Measurements from ENCODE around the gene NCK1.

Gene NCK1

GRCh38 chr3:136931606-136932005 is 69.6 kb downstream of the NCK1 start:
- H3K27ac ChIP-seq (ENCODE audit: low read depth, low read length): no peak overlapping the region

GRCh38 chr3:136932523-136932922 is 70.5 kb downstream of the NCK1 start:
- no peak overlapping the region for H3K9ac ChIP-seq (ENCODE audit: low read depth, low read length)
- H3K27ac ChIP-seq (ENCODE audit: low read depth, low read length): no peak overlapping the region
- H3K4me3 ChIP-seq (ENCODE audit: low read depth, low read length): no peak overlapping the region
- H3K4me1 ChIP-seq (ENCODE audit: control insufficient read depth, insufficient read depth, low read length): no peaks in the 10 kb centered on the region
- no peaks in the 10 kb centered on the region for H3K9me3 ChIP-seq (ENCODE audit: control insufficient read depth, insufficient read depth, low read length)
- H3K36me3 ChIP-seq (ENCODE audit: control insufficient read depth, insufficient read depth, low read length): peaks cover 18% of the 10 kb centered on the region
- no peaks in the 10 kb centered on the region for H3K27me3 ChIP-seq (ENCODE audit: control insufficient read depth, insufficient read depth, low read length)

More at GRCh38 chr3:136931606-136932005, 69.6 kb downstream of the NCK1 start:
- Histone ChIP-seq H3K4me3 (ENCODE audit: low read depth, low read length) (no peak overlapping the region), H3K4me1 (ENCODE audit: control insufficient read depth, insufficient read depth, low read length) (no peaks in the 10 kb centered on the region), H3K9me3 (ENCODE audit: control insufficient read depth, insufficient read depth, low read length) (no peaks in the 10 kb centered on the region), H3K27me3 (ENCODE audit: control insufficient read depth, insufficient read depth, low read length) (no peaks in the 10 kb centered on the region), H3K9ac (ENCODE audit: low read depth, low read length) (no peak overlapping the region), H3K36me3 (ENCODE audit: control insufficient read depth, insufficient read depth, low read length) (peaks cover 18% of the 10 kb centered on the region)

- Histone ChIP-seq H3K4me1 (ENCODE audit: control insufficient read depth, insufficient read depth, low read length) (no peaks in the 10 kb centered on the region), H3K27me3 (ENCODE audit: control insufficient read depth, insufficient read depth, low read length) (no peaks in the 10 kb centered on the region), H3K9me3 (ENCODE audit: control insufficient read depth, insufficient read depth, low read length) (no peaks in the 10 kb centered on the region), H3K36me3 (ENCODE audit: control insufficient read depth, insufficient read depth, low read length) (peaks cover 14% of the 10 kb centered on the region), H3K27ac (ENCODE audit: low read depth, low read length) (no peak overlapping the region), H3K4me3 (ENCODE audit: low read depth, low read length) (no peak overlapping the region), H3K9ac (ENCODE audit: low read depth, low read length) (no peak overlapping the region)
Measured at GRCh38 chr3:136932978-136933772, 71.2 kb downstream of the NCK1 start.

DNA sequence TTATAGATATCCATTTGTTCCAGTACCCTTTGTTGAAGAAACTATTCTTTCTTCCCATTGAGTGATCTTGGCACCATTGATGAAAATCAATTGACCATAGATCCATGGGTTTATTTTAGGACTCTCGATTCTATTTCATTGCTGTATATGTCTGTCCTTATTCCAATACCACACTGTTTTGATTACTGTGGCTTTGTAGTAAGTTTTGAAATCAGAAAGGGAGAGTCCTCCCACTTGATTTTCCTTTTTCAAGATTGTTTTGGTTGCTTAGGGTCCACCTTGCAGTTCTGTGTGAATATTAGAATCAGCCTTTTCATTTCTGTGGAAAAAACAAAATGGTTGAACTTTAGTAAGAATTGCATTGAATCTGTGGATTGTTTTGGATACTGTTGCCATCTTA is 75.2 kb downstream of the NCK1 start:
- peaks cover 4% of the 10 kb centered on the region; the same call in 1 of the 2 replicates for H3K36me3 ChIP-seq (ENCODE audit: control insufficient read depth, insufficient read depth, low read length)
- H3K9me3 ChIP-seq (ENCODE audit: control insufficient read depth, insufficient read depth, low read length): no peaks in the 10 kb centered on the region
- H3K9ac ChIP-seq (ENCODE audit: low read depth, low read length): no peak overlapping the region
- peaks cover 9% of the 10 kb centered on the region for H3K4me1 ChIP-seq (ENCODE audit: control insufficient read depth, insufficient read depth, low read length)
- H3K27ac ChIP-seq (ENCODE audit: low read depth, low read length): no peak overlapping the region
- H3K4me3 ChIP-seq (ENCODE audit: low read depth, low read length): no peak overlapping the region
- H3K27me3 ChIP-seq (ENCODE audit: control insufficient read depth, insufficient read depth, low read length): no peaks in the 10 kb centered on the region

- no peak overlapping the region for H3K4me3 ChIP-seq (ENCODE audit: low read depth, low read length)
- no peaks in the 10 kb centered on the region for H3K27me3 ChIP-seq (ENCODE audit: control insufficient read depth, insufficient read depth, low read length)
- no peak overlapping the region for H3K27ac ChIP-seq (ENCODE audit: low read depth, low read length)
- H3K4me1 ChIP-seq (ENCODE audit: control insufficient read depth, insufficient read depth, low read length): peaks cover 16% of the 10 kb centered on the region
- peaks cover 4% of the 10 kb centered on the region; the same call in 1 of the 2 replicates for H3K36me3 ChIP-seq (ENCODE audit: control insufficient read depth, insufficient read depth, low read length)
- H3K9me3 ChIP-seq (ENCODE audit: control insufficient read depth, insufficient read depth, low read length): no peaks in the 10 kb centered on the region
- H3K9ac ChIP-seq (ENCODE audit: low read depth, low read length): no peak overlapping the region
Measured at GRCh38 chr3:136937851-136938250, 75.8 kb downstream of the NCK1 start.

DNA sequence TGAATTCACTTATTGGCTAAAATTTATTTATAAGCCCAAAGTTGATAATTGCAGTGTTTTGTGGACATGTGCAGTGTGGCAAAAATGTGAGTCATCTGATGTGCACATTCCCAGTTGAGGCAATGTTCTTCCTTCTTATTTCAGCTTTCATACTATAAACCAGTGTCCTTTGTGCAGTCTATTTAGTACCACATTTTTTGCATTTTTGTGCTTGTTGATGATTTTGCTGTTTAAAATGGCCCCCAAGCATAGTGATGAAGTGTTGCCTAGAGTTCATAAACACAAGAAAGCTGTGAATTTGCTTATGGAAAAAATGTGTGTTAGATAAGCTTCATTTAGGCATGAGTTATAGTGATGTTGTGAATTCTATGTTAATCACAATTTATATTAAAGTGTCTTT is 76.3 kb downstream of the NCK1 start:
- Histone ChIP-seq H3K27ac (ENCODE audit: low read depth, low read length) (no peak overlapping the region), H3K4me1 (ENCODE audit: control insufficient read depth, insufficient read depth, low read length) (peaks cover 21% of the 10 kb centered on the region), H3K9me3 (ENCODE audit: control insufficient read depth, insufficient read depth, low read length) (no peaks in the 10 kb centered on the region), H3K27me3 (ENCODE audit: control insufficient read depth, insufficient read depth, low read length) (no peaks in the 10 kb centered on the region), H3K36me3 (ENCODE audit: control insufficient read depth, insufficient read depth, low read length) (peaks cover 4% of the 10 kb centered on the region; the same call in 1 of the 2 replicates), H3K9ac (ENCODE audit: low read depth, low read length) (no peak overlapping the region), H3K4me3 (ENCODE audit: low read depth, low read length) (no peak overlapping the region)

- Histone ChIP-seq H3K9ac (ENCODE audit: low read depth, low read length) (no peak overlapping the region), H3K4me3 (ENCODE audit: low read depth, low read length) (no peak overlapping the region), H3K36me3 (ENCODE audit: control insufficient read depth, insufficient read depth, low read length) (peaks cover 4% of the 10 kb centered on the region; the same call in 1 of the 2 replicates), H3K9me3 (ENCODE audit: control insufficient read depth, insufficient read depth, low read length) (no peaks in the 10 kb centered on the region), H3K27me3 (ENCODE audit: control insufficient read depth, insufficient read depth, low read length) (no peaks in the 10 kb centered on the region), H3K4me1 (ENCODE audit: control insufficient read depth, insufficient read depth, low read length) (peaks cover 26% of the 10 kb centered on the region), H3K27ac (ENCODE audit: low read depth, low read length) (no peak overlapping the region)
Measured at GRCh38 chr3:136939489-136939888, 77.5 kb downstream of the NCK1 start.

DNA sequence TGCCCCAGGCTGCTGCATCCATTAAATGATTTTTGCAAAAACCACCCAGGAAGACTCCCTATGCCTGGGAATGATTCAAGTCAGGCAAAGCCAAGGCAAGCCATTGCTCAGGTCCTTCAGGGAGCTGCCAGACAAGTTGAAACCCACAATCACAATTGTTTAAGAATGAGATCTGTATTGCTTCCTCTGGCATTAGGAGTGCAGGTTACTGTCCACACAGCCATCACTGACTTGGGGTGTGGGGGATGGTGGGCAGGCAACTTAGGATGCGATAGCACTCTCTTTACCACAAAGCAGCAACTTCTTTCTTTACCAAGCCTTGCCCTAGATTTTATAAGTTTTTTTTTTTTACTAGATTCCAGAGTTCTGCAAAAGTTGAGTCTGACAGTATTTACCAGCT is 80.8 kb downstream of the NCK1 start:
- H3K27ac ChIP-seq (ENCODE audit: low read depth, low read length): no peak overlapping the region
- H3K27me3 ChIP-seq (ENCODE audit: control insufficient read depth, insufficient read depth, low read length): no peaks in the 10 kb centered on the region
- no peaks in the 10 kb centered on the region for H3K9me3 ChIP-seq (ENCODE audit: control insufficient read depth, insufficient read depth, low read length)
- peaks cover 26% of the 10 kb centered on the region for H3K4me1 ChIP-seq (ENCODE audit: control insufficient read depth, insufficient read depth, low read length)
- peaks cover 7% of the 10 kb centered on the region; the same call in 1 of the 2 replicates for H3K36me3 ChIP-seq (ENCODE audit: control insufficient read depth, insufficient read depth, low read length)
- no peak overlapping the region for H3K4me3 ChIP-seq (ENCODE audit: low read depth, low read length)
- H3K9ac ChIP-seq (ENCODE audit: low read depth, low read length): no peak overlapping the region

- Histone ChIP-seq H3K4me1 (ENCODE audit: control insufficient read depth, insufficient read depth, low read length) (peaks cover 24% of the 10 kb centered on the region), H3K27ac (ENCODE audit: low read depth, low read length) (no peak overlapping the region), H3K36me3 (ENCODE audit: control insufficient read depth, insufficient read depth, low read length) (peaks cover 11% of the 10 kb centered on the region), H3K9me3 (ENCODE audit: control insufficient read depth, insufficient read depth, low read length) (no peaks in the 10 kb centered on the region), H3K27me3 (ENCODE audit: control insufficient read depth, insufficient read depth, low read length) (no peaks in the 10 kb centered on the region), H3K9ac (ENCODE audit: low read depth, low read length) (no peak overlapping the region), H3K4me3 (ENCODE audit: low read depth, low read length) (no peak overlapping the region)
Measured at GRCh38 chr3:136943436-136943835, 81.4 kb downstream of the NCK1 start.

- Histone ChIP-seq H3K9ac (ENCODE audit: low read depth, low read length) (no peak overlapping the region), H3K27ac (ENCODE audit: low read depth, low read length) (no peak overlapping the region), H3K4me3 (ENCODE audit: low read depth, low read length) (no peak overlapping the region), H3K36me3 (ENCODE audit: control insufficient read depth, insufficient read depth, low read length) (peaks cover 13% of the 10 kb centered on the region), H3K4me1 (ENCODE audit: control insufficient read depth, insufficient read depth, low read length) (peaks cover 18% of the 10 kb centered on the region), H3K27me3 (ENCODE audit: control insufficient read depth, insufficient read depth, low read length) (no peaks in the 10 kb centered on the region), H3K9me3 (ENCODE audit: control insufficient read depth, insufficient read depth, low read length) (no peaks in the 10 kb centered on the region)
Measured at GRCh38 chr3:136946978-136947377, 85.0 kb downstream of the NCK1 start.

- Histone ChIP-seq H3K9me3 (ENCODE audit: control insufficient read depth, insufficient read depth, low read length) (no peaks in the 10 kb centered on the region), H3K36me3 (ENCODE audit: control insufficient read depth, insufficient read depth, low read length) (peaks cover 13% of the 10 kb centered on the region), H3K27ac (ENCODE audit: low read depth, low read length) (no peak overlapping the region), H3K9ac (ENCODE audit: low read depth, low read length) (no peak overlapping the region), H3K27me3 (ENCODE audit: control insufficient read depth, insufficient read depth, low read length) (no peaks in the 10 kb centered on the region), H3K4me1 (ENCODE audit: control insufficient read depth, insufficient read depth, low read length) (peaks cover 13% of the 10 kb centered on the region), H3K4me3 (ENCODE audit: low read depth, low read length) (no peak overlapping the region)
Measured at GRCh38 chr3:136947477-136947876, 85.5 kb downstream of the NCK1 start.
